CD14-positive monocyte (primary cell): ENCODE results near the gene ATXN2. TPM values are rescaled to one million over a fixed set of nuclear protein-coding genes. Genes with fewer than 3 reads are reported as not detected.

Source experiments
- DNase-seq, 3 donors: peaks; one replicate each; pipeline ENCODE4 v3.0.0-alpha.2; 2011 to 2022
- H2AFZ ChIP-seq: 2 replicates; pipeline ENCODE4 v1.6.0; 2012; ENCODE audit warnings: mild to moderate bottlenecking, low read depth, low read length, inconsistent platforms; ENCODE audit not compliant: insufficient read depth, poor library complexity, severe bottlenecking
- H3K27ac ChIP-seq, 2 donors: 1 replicate in 1 of 2; 2 replicates in 1 of 2; pipeline ENCODE4 v1.5.1; 2012 to 2013; ENCODE audit warnings: low read length in 2 of 2, control low read depth in 1 of 2, inconsistent platforms in 1 of 2, low read depth in 1 of 2, mild to moderate bottlenecking in 1 of 2
- H3K27me3 ChIP-seq, 2 donors: one replicate each; pipeline versions ENCODE4 v1.6.0 to v1.6.1; 2011 to 2013; ENCODE audit warnings: low read length in 2 of 2; ENCODE audit not compliant: control insufficient read depth in 2 of 2, insufficient read depth in 2 of 2
- H3K36me3 ChIP-seq, 2 donors: replicated peaks in 1 of 2; 1 replicate in 1 of 2; 2 replicates in 1 of 2; pipeline versions ENCODE4 v1.5.1 to v1.6.1; 2012 to 2013; ENCODE audit warnings: low read length in 2 of 2, control low read depth in 1 of 2, inconsistent platforms in 1 of 2, mild to moderate bottlenecking in 1 of 2; ENCODE audit not compliant: insufficient read depth in 2 of 2, control insufficient read depth in 1 of 2
- H3K4me1 ChIP-seq, 2 donors: 1 replicate in 1 of 2; 2 replicates in 1 of 2; pipeline versions ENCODE4 v1.5.1 to v1.6.1; 2012 to 2013; ENCODE audit warnings: low read length in 2 of 2, control low read depth in 1 of 2, inconsistent platforms in 1 of 2, mild to moderate bottlenecking in 1 of 2, moderate library complexity in 1 of 2; ENCODE audit not compliant: insufficient read depth in 2 of 2, control insufficient read depth in 1 of 2
- H3K4me2 ChIP-seq: replicated peaks from 2 replicates; pipeline ENCODE3; 2012; ENCODE audit warnings: low read length, moderate library complexity, mild to moderate bottlenecking; ENCODE audit not compliant: poor library complexity, severe bottlenecking; ENCODE audit errors: extremely low read depth
- H3K4me3 ChIP-seq, 3 experiments: fragments of 200-600 bp in 1 of 3; sonication (generic) in 1 of 3; replicated peaks in 1 of 3; 1 replicate in 2 of 3; 2 replicates in 1 of 3; pipeline ENCODE4 v1.5.1; 2011 to 2013; ENCODE audit warnings: low read length in 3 of 3, mild to moderate bottlenecking in 3 of 3, control low read depth in 2 of 3, low read depth in 2 of 3, inconsistent platforms in 1 of 3, moderate library complexity in 1 of 3
- H3K79me2 ChIP-seq: 2 replicates; pipeline ENCODE4 v1.6.0; 2012; ENCODE audit warnings: mild to moderate bottlenecking, control low read depth, inconsistent platforms, low read length, moderate library complexity; ENCODE audit not compliant: insufficient read depth
- H3K9ac ChIP-seq: 2 replicates; pipeline ENCODE4 v1.6.0; 2017; ENCODE audit warnings: low read length, mild to moderate bottlenecking; ENCODE audit not compliant: insufficient read depth, poor library complexity, severe bottlenecking
- H3K9me3 ChIP-seq, 2 donors: replicated peaks in 1 of 2; 1 replicate in 1 of 2; 2 replicates in 1 of 2; pipeline versions ENCODE4 v1.5.1 to v1.6.1; 2012 to 2013; ENCODE audit warnings: low read length in 2 of 2, control low read depth in 1 of 2; ENCODE audit not compliant: control insufficient read depth in 1 of 2, insufficient read depth in 1 of 2
- H4K20me1 ChIP-seq: 2 replicates; pipeline ENCODE4 v1.6.0; 2012; ENCODE audit warnings: mild to moderate bottlenecking, low read length, control low read depth, moderate library complexity; ENCODE audit not compliant: insufficient read depth
- H3K27ac Mint-ChIP-seq, 7 donors: one replicate each; pipeline ENCODE4 v1.8.0; 2020; ENCODE audit warnings: mild to moderate bottlenecking in 7 of 7, mixed read lengths in 7 of 7, moderate library complexity in 6 of 7, inconsistent platforms in 2 of 7
- H3K27me3 Mint-ChIP-seq, 3 donors: one replicate each; pipeline ENCODE4 v1.8.0; 2021 to 2022; ENCODE audit warnings: low read depth in 3 of 3, mild to moderate bottlenecking in 3 of 3, mixed read lengths in 3 of 3, moderate library complexity in 3 of 3, inconsistent platforms in 1 of 3
- H3K36me3 Mint-ChIP-seq, 2 donors: one replicate each; pipeline ENCODE4 v1.8.0; 2020; ENCODE audit warnings: mixed read lengths in 2 of 2, inconsistent platforms in 1 of 2, mild to moderate bottlenecking in 1 of 2
- H3K4me1 Mint-ChIP-seq: one replicate; pipeline ENCODE4 v1.8.0; 2020; ENCODE audit warnings: mild to moderate bottlenecking, mixed read lengths
- H3K4me3 Mint-ChIP-seq, 2 donors: one replicate each; pipeline ENCODE4 v1.8.0; 2020; ENCODE audit warnings: mild to moderate bottlenecking in 2 of 2, mixed read lengths in 2 of 2, moderate library complexity in 1 of 2
- H3K9me3 Mint-ChIP-seq, 7 donors: one replicate each; pipeline ENCODE4 v1.8.0; 2020 to 2022; ENCODE audit warnings: mixed read lengths in 7 of 7, mild to moderate bottlenecking in 6 of 7, moderate library complexity in 6 of 7, inconsistent platforms in 2 of 7
- CTCF ChIP-seq: fragments of 200-600 bp; IDR thresholded peaks from one replicate; pipeline ENCODE4 v1.8.0; 2022; ENCODE audit warnings: antibody characterized with exemption, mild to moderate bottlenecking
- whole genome bisulfite sequencing: methylation state at CpG from one replicate; pipeline ENCODE4 v1.1.5; 2013; ENCODE audit warnings: missing lambda C conversion rate; ENCODE audit not compliant: insufficient coverage; 5-methylcytosine and 5-hydroxymethylcytosine counted together
- intact Hi-C, 2 donors: fragments of 100-400 bp; cut with micrococcal nuclease; formaldehyde crosslinking; loops; one replicate each; pipeline versions ENCODE4 v1.15.0 to v1.15.1; 2023
- polyA minus RNA-seq: library from RNA; depleted of rRNA, polyadenylated mRNA; stranded (reverse); fragments of >200 nt; gene quantifications from 2 replicates; pipeline ENCODE4 v1.2.3, GENCODE V29; 2012
- polyA plus RNA-seq, 3 donors: library from polyadenylated mRNA; depleted of rRNA in 1 of 3; unstranded in 2 of 3; stranded (reverse) in 1 of 3; fragments of 300-500 nt in 2 of 3; fragments of >200 nt in 1 of 3; fragmentation: Illumina TruSeq in 2 of 3; gene quantifications; 1 replicate in 2 of 3; 2 replicates in 1 of 3; pipeline ENCODE4 v1.2.3, GENCODE V29; 2012 to 2021
- total RNA-seq, 12 experiments: library from RNA in 1 of 12; stranded (reverse) in 1 of 12; fragments of 120-200 nt in 1 of 12; gene quantifications; one replicate each; pipeline ENCODE4 v1.2.4 and lab custom pipeline; 2013 to 2026; ENCODE audit warnings: mixed read lengths in 6 of 12, inconsistent platforms in 1 of 12

ATXN2 gene
- 15.4 TPM for total RNA-seq (2013)
- polyA plus RNA-seq (10 to 100 TPM in 2 of 3 donors, 1 to 10 TPM in 1; 4.3 to 28.8 (median 11.9) TPM), polyA minus RNA-seq (18.0 and 19.0 TPM in 2 replicates), total RNA-seq (lab: John Stamatoyannopoulos, UW) (17.4 to 49.4 (median 26.5) reads per million in 11 experiments)

GRCh38 chr12:111598637-111599452 lies at the start of gene ATXN2:
Gene ATXN2, minus strand, starts transcription at chr12:111599315. Its CDS starts 281 bp downstream, at chr12:111599034.
- Histone ChIP-seq H3K4me3 (peak within 1 kb of the TSS; percentile 67 to 98 (median 97)), H3K27ac (peak within 1 kb of the TSS; percentile 61 to 80), H3K9me3 (no peaks in the 10 kb centered on the region), H3K36me3 (no peaks in the 10 kb centered on the region), H4K20me1 (peaks cover 45% of the 10 kb centered on the region), H3K9ac (peak within 1 kb of the TSS; percentile 70), H3K79me2 (peaks cover 53% of the 10 kb centered on the region), H3K27me3 (no peaks in the 10 kb centered on the region), H2AFZ (peak within 1 kb of the TSS; percentile 96), H3K4me2 (peak within 1 kb of the TSS; percentile 83), H3K4me1 (peaks cover 17 to 31% of the 10 kb centered on the region in 2 donors)
- no peak for TF ChIP-seq CTCF
- Mint-ChIP-seq H3K9me3 (no peaks in the 10 kb centered on the region), H3K36me3 (peaks cover 2 to 7% of the 10 kb centered on the region in 2 donors), H3K27me3 (no peaks in the 10 kb centered on the region), H3K27ac (peak within 1 kb of the TSS in 6 of 7 donors; percentile 76 to 90 (median 81)), H3K4me3 (peak within 1 kb of the TSS; percentile 95 to 96), H3K4me1 (peaks cover 31% of the 10 kb centered on the region)
- WGBS = under 1% methylated on average over 101 of the region's 119 CpGs
- peak; percentile 39 to 71 (median 47) for DNase-seq
- intact Hi-C loops = loop anchor here in 1 of 2 donors (5.0 kb wide), 1 partner anchor 88 kb away; the partner anchor contains the start of genes ACAD10 and BRAP

- Mint-ChIP-seq H3K4me1 (no peaks in the 10 kb centered on the region), H3K27me3 (no peaks in the 10 kb centered on the region), H3K9me3 (peaks cover 0 to 2% (median 0%) of the 10 kb centered on the region in 7 donors), H3K4me3 (no peak overlapping the region), H3K36me3 (peaks cover 79 to 97% of the 10 kb centered on the region in 2 donors), H3K27ac (peak overlapping the region in 1 of 7 donors; percentile 1)
- no peak overlapping the region for H3K27ac ChIP-seq
- no peak overlapping the region for H3K9ac ChIP-seq
- H3K4me3 ChIP-seq = no peak overlapping the region
- H3K9me3 ChIP-seq = no peaks in the 10 kb centered on the region
- DNase-seq = no peak
- no peak overlapping the region for H2AFZ ChIP-seq
- TF ChIP-seq CTCF = no peak
- 100% methylated on average over 5 of the region's 5 CpGs for WGBS
- H4K20me1 ChIP-seq = peaks cover 7% of the 10 kb centered on the region
- no peak overlapping the region for H3K4me2 ChIP-seq
- H3K79me2 ChIP-seq = no peaks in the 10 kb centered on the region
- H3K36me3 ChIP-seq = peaks cover 75 to 91% of the 10 kb centered on the region in 2 donors
- no peaks in the 10 kb centered on the region for H3K4me1 ChIP-seq
- intact Hi-C loops = no loop called here
- no peaks in the 10 kb centered on the region for H3K27me3 ChIP-seq
These were observed 46.3 kb upstream of the ATXN2 start for GRCh38 chr12:111645433-111645832.
